K562 (cell line): ENCODE results near the gene SFXN5. TPM values are rescaled to one million over a fixed set of nuclear protein-coding genes. Genes with fewer than 3 reads are reported as not detected.
A peak's percentile ranks its signal among the peaks of the same experiment; 100 is the strongest.

Experiments used
- BACH1 ChIP-seq: fragments of 200-800 bp; sonication (Bioruptor generic); IDR thresholded peaks from 2 replicates; pipeline ENCODE4 v1.6.1; 2016; ENCODE audit warnings: missing genetic modification characterization, missing compliant biosample characterization
- CAMTA2 ChIP-seq: fragments of 250-450 bp; sonication (Bioruptor Pico); conservative IDR thresholded peaks from 2 replicates; pipeline ENCODE4 v1.5.1; 2022
- NCOA2 ChIP-seq, 2 experiments: fragments of 450-650 bp; IDR thresholded peaks; 2 replicates each; pipeline ENCODE4 v1.6.1; 2018; ENCODE audit warnings: mild to moderate bottlenecking in 2 of 2, moderate library complexity in 1 of 2; ENCODE audit not compliant: partially characterized antibody in 2 of 2
- NELFE ChIP-seq: IDR thresholded peaks from 2 replicates; pipeline ENCODE4 v1.6.1; 2011; ENCODE audit warnings: mild to moderate bottlenecking; ENCODE audit not compliant: insufficient read depth, insufficient read length
- NFE2 ChIP-seq: IDR thresholded peaks from 2 replicates; pipeline ENCODE4 v1.6.1; 2014; ENCODE audit warnings: antibody characterized with exemption, low read depth
- RFX7 ChIP-seq: fragments of 250-450 bp; sonication (Bioruptor Pico); IDR thresholded peaks from 2 replicates; pipeline ENCODE4 v1.5.1; 2021; ENCODE audit warnings: mild to moderate bottlenecking
- SRSF9 ChIP-seq: fragments of 200-400 bp; formaldehyde crosslinking; IDR thresholded peaks from 2 replicates; pipeline ENCODE4 v1.6.1; 2017; ENCODE audit warnings: low read depth, low read length, borderline replicate concordance
- polyA plus RNA-seq, 8 experiments: library from polyadenylated mRNA; depleted of rRNA in 4 of 8; stranded (reverse) in 5 of 8; unstranded in 3 of 8; fragments of >200 nt; fragmentation: Nextera tagmentation in 2 of 8; fragmentation: Illumina TruSeq in 1 of 8; extraction: Ambion mirVana in 2 of 8; extraction: Trizol in 1 of 8; gene quantifications; 2 replicates each; pipeline versions ENCODE4 v1.2.1 to v1.2.3, GENCODE V29; 2011 to 2014; ENCODE audit warnings: inconsistent platforms in 1 of 8, missing spikeins in 1 of 8
- total RNA-seq, 7 experiments: library from RNA; depleted of rRNA in 6 of 7; stranded (reverse); fragments of >200 nt in 6 of 7; fragmentation: Illumina TruSeq in 2 of 7; extraction: Trizol in 2 of 7; gene quantifications; 2 replicates each; pipeline versions ENCODE4 v1.2.1 to v1.2.3, GENCODE V29; 2011 to 2021; ENCODE audit warnings: low replicate concordance in 1 of 7
- TF ChIP-seq, protein P1 (sequence below): fragments of 450-650 bp; conservative IDR thresholded peaks from 2 replicates; pipeline ENCODE4 v1.6.1; 2016; ENCODE audit warnings: missing genetic modification characterization, low read depth, mild to moderate bottlenecking, control low read depth, missing compliant biosample characterization
- TF ChIP-seq, protein P2 (sequence below): sonication (generic); formaldehyde crosslinking; IDR thresholded peaks from 2 replicates; pipeline ENCODE4 v1.8.0; 2022; ENCODE audit warnings: mild to moderate bottlenecking, missing genetic modification reagents
- TF ChIP-seq, protein P3 (sequence below): fragments of 450-650 bp; IDR thresholded peaks from 2 replicates; pipeline ENCODE4 v1.6.1; 2018; ENCODE audit not compliant: partially characterized antibody

Gene SFXN5
- total and polyA plus RNA-seq, 9 of the 15 experiments (the other 6 are each of a cell fraction or from before 2014, with no cell fraction given), result 8.3 to 22.6 (median 16.0) TPM

DNA sequence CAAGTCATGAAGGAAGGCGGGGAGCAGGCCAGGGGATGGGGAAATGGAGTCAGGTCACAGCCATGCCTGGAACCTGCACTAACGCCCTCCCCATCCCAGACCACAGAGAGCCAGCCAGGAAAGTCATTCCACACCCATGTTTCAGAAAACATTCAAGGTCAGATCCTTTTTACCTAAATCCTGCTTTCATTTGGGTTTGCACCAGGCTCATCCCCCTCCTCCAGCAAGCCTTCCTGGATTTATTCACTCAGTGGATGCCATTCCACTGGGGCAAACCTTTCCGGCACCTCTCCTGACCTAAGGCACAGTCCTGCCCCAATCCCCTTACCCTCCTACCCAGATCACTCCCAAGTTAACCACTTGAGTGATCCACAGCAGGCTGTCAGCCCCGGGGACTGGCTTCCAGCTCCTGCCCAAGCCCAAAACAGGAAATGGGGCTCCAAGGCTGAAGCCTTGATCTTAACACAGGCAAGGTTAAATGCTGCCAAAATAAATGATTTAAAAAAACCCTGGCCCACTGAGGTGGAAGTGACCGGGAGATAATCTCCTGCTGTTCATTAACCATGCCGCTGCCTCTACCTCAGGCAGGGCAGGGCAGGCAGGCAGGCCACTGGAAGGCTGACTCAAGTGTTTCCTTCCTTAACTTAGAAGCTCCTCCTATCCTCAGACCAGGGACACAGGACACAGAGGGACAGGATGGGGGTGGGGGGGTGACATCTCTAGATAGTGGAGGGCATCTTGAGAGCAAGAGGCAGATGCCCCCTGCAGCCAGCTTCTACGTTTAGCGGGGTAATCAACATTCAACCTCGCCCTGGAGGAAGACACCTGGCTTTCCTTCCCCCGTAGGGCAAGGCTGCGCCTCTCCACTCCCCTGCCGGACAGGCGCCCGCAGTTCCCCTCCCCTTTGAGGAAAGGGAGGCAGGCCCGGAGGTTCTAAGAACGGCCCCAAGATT is 39.8 kb upstream of the SFXN5 start (continued):
- TF ChIP-seq NCOA2 (IDR thresholded peaks at IDR 0.05; ENCODE audit: partially characterized antibody in 2 of 2) (no peak), SRSF9 (no peak), CAMTA2 (CRISPR knock-in tag) (no peak), NELFE (no peak), RFX7 (CRISPR knock-in tag) (no peak), BACH1 (tag) (no peak), NFE2 (no peak)
- TF ChIP-seq, protein P1, sequence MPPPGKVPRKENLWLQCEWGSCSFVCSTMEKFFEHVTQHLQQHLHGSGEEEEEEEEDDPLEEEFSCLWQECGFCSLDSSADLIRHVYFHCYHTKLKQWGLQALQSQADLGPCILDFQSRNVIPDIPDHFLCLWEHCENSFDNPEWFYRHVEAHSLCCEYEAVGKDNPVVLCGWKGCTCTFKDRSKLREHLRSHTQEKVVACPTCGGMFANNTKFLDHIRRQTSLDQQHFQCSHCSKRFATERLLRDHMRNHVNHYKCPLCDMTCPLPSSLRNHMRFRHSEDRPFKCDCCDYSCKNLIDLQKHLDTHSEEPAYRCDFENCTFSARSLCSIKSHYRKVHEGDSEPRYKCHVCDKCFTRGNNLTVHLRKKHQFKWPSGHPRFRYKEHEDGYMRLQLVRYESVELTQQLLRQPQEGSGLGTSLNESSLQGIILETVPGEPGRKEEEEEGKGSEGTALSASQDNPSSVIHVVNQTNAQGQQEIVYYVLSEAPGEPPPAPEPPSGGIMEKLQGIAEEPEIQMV (tag), result no peak
- TF ChIP-seq, protein P2, sequence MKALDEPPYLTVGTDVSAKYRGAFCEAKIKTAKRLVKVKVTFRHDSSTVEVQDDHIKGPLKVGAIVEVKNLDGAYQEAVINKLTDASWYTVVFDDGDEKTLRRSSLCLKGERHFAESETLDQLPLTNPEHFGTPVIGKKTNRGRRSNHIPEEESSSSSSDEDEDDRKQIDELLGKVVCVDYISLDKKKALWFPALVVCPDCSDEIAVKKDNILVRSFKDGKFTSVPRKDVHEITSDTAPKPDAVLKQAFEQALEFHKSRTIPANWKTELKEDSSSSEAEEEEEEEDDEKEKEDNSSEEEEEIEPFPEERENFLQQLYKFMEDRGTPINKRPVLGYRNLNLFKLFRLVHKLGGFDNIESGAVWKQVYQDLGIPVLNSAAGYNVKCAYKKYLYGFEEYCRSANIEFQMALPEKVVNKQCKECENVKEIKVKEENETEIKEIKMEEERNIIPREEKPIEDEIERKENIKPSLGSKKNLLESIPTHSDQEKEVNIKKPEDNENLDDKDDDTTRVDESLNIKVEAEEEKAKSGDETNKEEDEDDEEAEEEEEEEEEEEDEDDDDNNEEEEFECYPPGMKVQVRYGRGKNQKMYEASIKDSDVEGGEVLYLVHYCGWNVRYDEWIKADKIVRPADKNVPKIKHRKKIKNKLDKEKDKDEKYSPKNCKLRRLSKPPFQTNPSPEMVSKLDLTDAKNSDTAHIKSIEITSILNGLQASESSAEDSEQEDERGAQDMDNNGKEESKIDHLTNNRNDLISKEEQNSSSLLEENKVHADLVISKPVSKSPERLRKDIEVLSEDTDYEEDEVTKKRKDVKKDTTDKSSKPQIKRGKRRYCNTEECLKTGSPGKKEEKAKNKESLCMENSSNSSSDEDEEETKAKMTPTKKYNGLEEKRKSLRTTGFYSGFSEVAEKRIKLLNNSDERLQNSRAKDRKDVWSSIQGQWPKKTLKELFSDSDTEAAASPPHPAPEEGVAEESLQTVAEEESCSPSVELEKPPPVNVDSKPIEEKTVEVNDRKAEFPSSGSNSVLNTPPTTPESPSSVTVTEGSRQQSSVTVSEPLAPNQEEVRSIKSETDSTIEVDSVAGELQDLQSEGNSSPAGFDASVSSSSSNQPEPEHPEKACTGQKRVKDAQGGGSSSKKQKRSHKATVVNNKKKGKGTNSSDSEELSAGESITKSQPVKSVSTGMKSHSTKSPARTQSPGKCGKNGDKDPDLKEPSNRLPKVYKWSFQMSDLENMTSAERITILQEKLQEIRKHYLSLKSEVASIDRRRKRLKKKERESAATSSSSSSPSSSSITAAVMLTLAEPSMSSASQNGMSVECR (CRISPR knock-in tag), result 0 out of 2 replicates have a peak, but pooled peaks have one; percentile 39
- TF ChIP-seq, protein P3, sequence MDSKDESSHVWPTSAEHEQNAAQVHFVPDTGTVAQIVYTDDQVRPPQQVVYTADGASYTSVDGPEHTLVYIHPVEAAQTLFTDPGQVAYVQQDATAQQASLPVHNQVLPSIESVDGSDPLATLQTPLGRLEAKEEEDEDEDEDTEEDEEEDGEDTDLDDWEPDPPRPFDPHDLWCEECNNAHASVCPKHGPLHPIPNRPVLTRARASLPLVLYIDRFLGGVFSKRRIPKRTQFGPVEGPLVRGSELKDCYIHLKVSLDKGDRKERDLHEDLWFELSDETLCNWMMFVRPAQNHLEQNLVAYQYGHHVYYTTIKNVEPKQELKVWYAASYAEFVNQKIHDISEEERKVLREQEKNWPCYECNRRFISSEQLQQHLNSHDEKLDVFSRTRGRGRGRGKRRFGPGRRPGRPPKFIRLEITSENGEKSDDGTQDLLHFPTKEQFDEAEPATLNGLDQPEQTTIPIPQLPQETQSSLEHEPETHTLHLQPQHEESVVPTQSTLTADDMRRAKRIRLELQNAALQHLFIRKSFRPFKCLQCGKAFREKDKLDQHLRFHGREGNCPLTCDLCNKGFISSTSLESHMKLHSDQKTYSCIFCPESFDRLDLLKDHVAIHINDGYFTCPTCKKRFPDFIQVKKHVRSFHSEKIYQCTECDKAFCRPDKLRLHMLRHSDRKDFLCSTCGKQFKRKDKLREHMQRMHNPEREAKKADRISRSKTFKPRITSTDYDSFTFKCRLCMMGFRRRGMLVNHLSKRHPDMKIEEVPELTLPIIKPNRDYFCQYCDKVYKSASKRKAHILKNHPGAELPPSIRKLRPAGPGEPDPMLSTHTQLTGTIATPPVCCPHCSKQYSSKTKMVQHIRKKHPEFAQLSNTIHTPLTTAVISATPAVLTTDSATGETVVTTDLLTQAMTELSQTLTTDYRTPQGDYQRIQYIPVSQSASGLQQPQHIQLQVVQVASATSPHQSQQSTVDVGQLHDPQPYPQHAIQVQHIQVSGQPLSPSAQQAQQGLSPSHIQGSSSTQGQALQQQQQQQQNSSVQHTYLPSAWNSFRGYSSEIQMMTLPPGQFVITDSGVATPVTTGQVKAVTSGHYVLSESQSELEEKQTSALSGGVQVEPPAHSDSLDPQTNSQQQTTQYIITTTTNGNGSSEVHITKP, result peak; percentile 78
